GM12878 (cell line): ENCODE results near the gene FAM20A. TPM values are rescaled to one million over a fixed set of nuclear protein-coding genes. Genes with fewer than 3 reads are reported as not detected.

Experiments
- ATAC-seq: fragments of 200-7000 bp; cut with Tn5 transposase; 3 replicates; pipeline ENCODE4 v1.9.1; 2020; ENCODE audit warnings: mild to moderate bottlenecking, moderate library complexity
- BruUV-seq: library from RNA; stranded (reverse); fragments of 400-500 nt; replicated peaks from 2 replicates; lab custom pipeline; 2021; lab: Mats Ljungman, UMichigan
- CTCF ChIA-PET: fragments of 300-600 bp; sonication (Branson Sonifier 250); formaldehyde crosslinking; extraction: SDS; loops from one replicate; lab custom pipeline; 2021; ENCODE audit warnings: inconsistent platforms; lab: Yijun Ruan, JAX
- POLR2A ChIA-PET: fragments of 350-600 bp; formaldehyde crosslinking; extraction: SDS; loops from one replicate; lab custom pipeline; 2021; ENCODE audit warnings: inconsistent platforms; lab: Charles Lee
- RAD21 ChIA-PET: fragments of 300-600 bp; sonication (Branson Sonifier 250); formaldehyde crosslinking; loops from one replicate; lab custom pipeline; 2023; ENCODE audit warnings: antibody characterized with exemption; ENCODE audit not compliant: unreplicated experiment; lab: Charles Lee
- SMC1A ChIA-PET: fragments of 300-600 bp; sonication (Branson Sonifier 250); formaldehyde crosslinking; loops from one replicate; lab custom pipeline; 2023; ENCODE audit not compliant: unreplicated experiment, uncharacterized antibody; lab: Charles Lee
- DNase-seq: peaks from one replicate; pipeline ENCODE4 v3.0.0-alpha.2; 2011; ENCODE audit warnings: low read depth, low spot score
- FAIRE-seq: peaks from 3 replicates; lab custom pipeline; 2011; peaks lifted over from hg19 to GRCh38; lab: Jason Lieb, UNC
- H2AFZ ChIP-seq: 2 replicates; pipeline ENCODE4 v1.6.0; 2011; ENCODE audit warnings: low read depth, low read length, control low read depth; ENCODE audit not compliant: control insufficient read depth
- H3K27ac ChIP-seq: 2 replicates; pipeline ENCODE4 v1.5.1; 2011; ENCODE audit warnings: control low read depth; ENCODE audit not compliant: control insufficient read depth, insufficient read depth
- H3K27me3 ChIP-seq, 2 experiments: replicated peaks in 1 of 2; 2 replicates each; pipeline versions ENCODE4 v1.6.0 to v1.6.1; 2011; ENCODE audit warnings: low read length in 1 of 2; ENCODE audit not compliant: control insufficient read depth in 2 of 2, insufficient read depth in 2 of 2
- H3K36me3 ChIP-seq, 2 experiments: 2 replicates each; pipeline ENCODE4 v1.5.1; 2011; ENCODE audit warnings: low read length in 1 of 2; ENCODE audit not compliant: control insufficient read depth in 2 of 2, insufficient read depth in 2 of 2
- H3K4me1 ChIP-seq: 2 replicates; pipeline ENCODE4 v1.6.1; 2011; ENCODE audit warnings: mild to moderate bottlenecking, low read length, moderate library complexity, mixed read lengths; ENCODE audit not compliant: control insufficient read depth, insufficient read depth
- H3K4me2 ChIP-seq: 2 replicates; pipeline ENCODE4 v1.6.0; 2011; ENCODE audit warnings: control low read depth; ENCODE audit not compliant: control insufficient read depth, insufficient read depth
- H3K4me3 ChIP-seq: fragments of 200-600 bp; sonication (generic); 2 replicates; pipeline ENCODE4 v1.5.1; 2016
- H3K79me2 ChIP-seq: 2 replicates; pipeline ENCODE4 v1.6.0; 2011; ENCODE audit warnings: low read length; ENCODE audit not compliant: control insufficient read depth, insufficient read depth
- H3K9ac ChIP-seq: 2 replicates; pipeline ENCODE4 v1.8.0; 2011; ENCODE audit warnings: low read length, control low read depth, mixed read lengths; ENCODE audit not compliant: control insufficient read depth, insufficient read depth
- H3K9me3 ChIP-seq: replicated peaks from 3 replicates; pipeline ENCODE4 v1.5.1; 2011; ENCODE audit warnings: mild to moderate bottlenecking, low read length; ENCODE audit not compliant: control insufficient read depth, insufficient read depth
- H4K20me1 ChIP-seq: 2 replicates; pipeline ENCODE4 v1.6.0; 2011; ENCODE audit not compliant: control insufficient read depth, insufficient read depth
- BCL11A ChIP-seq: IDR thresholded peaks from 2 replicates; pipeline ENCODE4 v1.6.1; 2011; ENCODE audit warnings: low read depth, low read length
- CREB1 ChIP-seq: IDR thresholded peaks from 2 replicates; pipeline ENCODE4 v1.6.1; 2012; ENCODE audit warnings: low read depth, mild to moderate bottlenecking, inconsistent platforms
- ETV6 ChIP-seq, 2 experiments: fragments of 450-650 bp in 1 of 2; IDR thresholded peaks in 1 of 2; conservative IDR thresholded peaks in 1 of 2; 2 replicates each; pipeline ENCODE4 v1.6.1; 2014; ENCODE audit warnings: antibody characterized with exemption in 1 of 2, borderline replicate concordance in 1 of 2, low read depth in 1 of 2, mild to moderate bottlenecking in 1 of 2, moderate library complexity in 1 of 2
- HCFC1 ChIP-seq: fragments of 150-350 bp; IDR thresholded peaks from 2 replicates; pipeline ENCODE4 v1.6.1; 2014; ENCODE audit warnings: low read length
- HDAC2 ChIP-seq: fragments of 200-600 bp; sonication (generic); IDR thresholded peaks from 2 replicates; pipeline ENCODE4 v1.6.1; 2017
- JUNB ChIP-seq: IDR thresholded peaks from 2 replicates; pipeline ENCODE4 v1.6.1; 2016; ENCODE audit warnings: antibody characterized with exemption, mild to moderate bottlenecking
- NFYB ChIP-seq: IDR thresholded peaks from 2 replicates; pipeline ENCODE4 v1.6.1; 2011; ENCODE audit warnings: low read depth, mild to moderate bottlenecking, low read length, improper control_type of control experiment, moderate library complexity; ENCODE audit not compliant: insufficient read depth
- RBBP5 ChIP-seq: fragments of 200-600 bp; sonication (generic); conservative IDR thresholded peaks from 2 replicates; pipeline ENCODE4 v1.6.1; 2016
- SIN3A ChIP-seq: IDR thresholded peaks from 2 replicates; pipeline ENCODE4 v1.6.1; 2012; ENCODE audit warnings: low read depth, low read length, improper control_type of control experiment
- SMARCA5 ChIP-seq: fragments of 450-650 bp; IDR thresholded peaks from 2 replicates; pipeline ENCODE4 v1.6.1; 2017; ENCODE audit warnings: mild to moderate bottlenecking
- SUPT20H ChIP-seq: IDR thresholded peaks from 2 replicates; pipeline ENCODE4 v1.6.1; 2011; ENCODE audit warnings: low read depth, mild to moderate bottlenecking, low read length, moderate library complexity, borderline replicate concordance; ENCODE audit not compliant: control insufficient read depth
- ZZZ3 ChIP-seq: IDR thresholded peaks from 2 replicates; pipeline ENCODE4 v1.6.1; 2011; ENCODE audit warnings: low read depth; ENCODE audit not compliant: control insufficient read depth, insufficient read length
- WGBS: methylation state at CpG from one replicate; pipeline ENCODE4 v1.1.6; 2016; ENCODE audit warnings: low lambda C conversion rate; ENCODE audit not compliant: insufficient replicate concordance, insufficient coverage; ENCODE audit errors: missing lambda C conversion rate; 5-methylcytosine and 5-hydroxymethylcytosine counted together
- in situ Hi-C: fragments of 300-500 bp; cut with MboI; formaldehyde crosslinking; loops from 9 replicates; pipeline ENCODE4 v1.14.3; 2018; ENCODE audit warnings: mixed read lengths
- intact Hi-C: fragments of 100-400 bp; cut with micrococcal nuclease; formaldehyde crosslinking; loops from one replicate; pipeline ENCODE4 v1.14.2; 2022; ENCODE audit not compliant: unreplicated experiment
- polyA plus RNA-seq, 11 experiments: library from polyadenylated mRNA; depleted of rRNA in 4 of 11; unstranded in 6 of 11; stranded (reverse) in 5 of 11; fragments of >200 nt; fragmentation: Nextera tagmentation in 4 of 11; fragmentation: Illumina TruSeq in 1 of 11; extraction: Ambion mirVana in 4 of 11; extraction: Trizol in 1 of 11; gene quantifications; 1 replicate in 1 of 11; 2 replicates in 10 of 11; pipeline versions ENCODE4 v1.2.1 to v1.2.3, GENCODE V29; 2011 to 2016; ENCODE audit warnings: inconsistent platforms in 2 of 11, missing spikeins in 2 of 11, low read depth in 1 of 11
- total RNA-seq, 4 experiments: library from RNA; depleted of rRNA in 3 of 4; stranded (reverse); fragments of >200 nt in 3 of 4; fragmentation: Illumina TruSeq in 1 of 4; extraction: Trizol in 1 of 4; gene quantifications; 2 replicates each; pipeline versions ENCODE4 v1.2.1 to v1.2.3, GENCODE V29; 2013 to 2021
- TF ChIP-seq, protein P1 (sequence below): fragments of 450-650 bp; IDR thresholded peaks from 2 replicates; pipeline ENCODE4 v1.6.1; 2017; ENCODE audit warnings: mild to moderate bottlenecking, moderate library complexity

FAM20A gene
- total and polyA plus RNA-seq, 10 of the 15 experiments (the other 5 are each of a cell fraction or from before 2014, with no cell fraction given) = 0.13 TPM; not detected in 9

DNA sequence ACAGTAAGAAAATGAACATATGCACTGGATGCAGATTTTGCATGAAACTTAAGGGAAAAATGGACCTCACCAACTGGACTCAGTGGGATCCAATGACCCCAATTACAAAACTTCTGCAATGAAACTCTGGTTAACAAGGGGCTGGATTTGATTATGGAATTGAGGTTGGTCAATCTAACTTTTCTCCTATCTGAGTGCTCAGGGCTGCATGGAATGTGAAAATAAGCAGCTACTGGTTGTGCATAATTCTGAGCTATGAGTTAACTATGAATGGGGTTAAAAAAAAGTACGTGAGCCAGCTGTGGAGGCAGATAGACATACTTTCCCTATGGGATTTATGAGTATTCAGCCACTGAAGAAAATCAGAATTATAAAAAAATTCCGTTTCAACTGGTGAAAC lies 9.2 kb downstream of the FAM20A start:
- CTCF ChIA-PET = interaction anchor here (0.7 to 1.0 kb wide), 2 partner anchors 22 to 464 kb away, joined by 3 read pairs; no protein-coding TSS in a partner anchor
- Histone ChIP-seq H3K4me3 (no peak overlapping the region), H2AFZ (no peak overlapping the region), H4K20me1 (no peaks in the 10 kb centered on the region), H3K36me3 (no peaks in the 10 kb centered on the region), H3K27ac (no peak overlapping the region), H3K4me2 (no peak overlapping the region), H3K27me3 (peaks cover 2% of the 10 kb centered on the region in 2 experiments; a peak in 2 of 4 replicates), H3K9me3 (no peaks in the 10 kb centered on the region; the same call in 2 of the 3 replicates), H3K4me1 (no peaks in the 10 kb centered on the region), H3K79me2 (no peaks in the 10 kb centered on the region), H3K9ac (no peak overlapping the region)
- RAD21 ChIA-PET = no interaction called here
- ATAC-seq (no peak), FAIRE-seq (no peak), DNase-seq (no peak)
- in situ Hi-C loops = no loop called here
- POLR2A ChIA-PET = no interaction called here
- SMC1A ChIA-PET = interaction anchor here (1.3 kb wide), 1 partner anchor 13 kb away, joined by 3 read pairs; no protein-coding TSS in a partner anchor
- TF ChIP-seq SUPT20H = no peak
- TF ChIP-seq RBBP5 = no peak
- no peak for TF ChIP-seq BCL11A
- TF ChIP-seq ZZZ3 = no peak
- no peak for TF ChIP-seq JUNB
- no peak for TF ChIP-seq SIN3A
- TF ChIP-seq HCFC1 = no peak
- TF ChIP-seq, protein P1, sequence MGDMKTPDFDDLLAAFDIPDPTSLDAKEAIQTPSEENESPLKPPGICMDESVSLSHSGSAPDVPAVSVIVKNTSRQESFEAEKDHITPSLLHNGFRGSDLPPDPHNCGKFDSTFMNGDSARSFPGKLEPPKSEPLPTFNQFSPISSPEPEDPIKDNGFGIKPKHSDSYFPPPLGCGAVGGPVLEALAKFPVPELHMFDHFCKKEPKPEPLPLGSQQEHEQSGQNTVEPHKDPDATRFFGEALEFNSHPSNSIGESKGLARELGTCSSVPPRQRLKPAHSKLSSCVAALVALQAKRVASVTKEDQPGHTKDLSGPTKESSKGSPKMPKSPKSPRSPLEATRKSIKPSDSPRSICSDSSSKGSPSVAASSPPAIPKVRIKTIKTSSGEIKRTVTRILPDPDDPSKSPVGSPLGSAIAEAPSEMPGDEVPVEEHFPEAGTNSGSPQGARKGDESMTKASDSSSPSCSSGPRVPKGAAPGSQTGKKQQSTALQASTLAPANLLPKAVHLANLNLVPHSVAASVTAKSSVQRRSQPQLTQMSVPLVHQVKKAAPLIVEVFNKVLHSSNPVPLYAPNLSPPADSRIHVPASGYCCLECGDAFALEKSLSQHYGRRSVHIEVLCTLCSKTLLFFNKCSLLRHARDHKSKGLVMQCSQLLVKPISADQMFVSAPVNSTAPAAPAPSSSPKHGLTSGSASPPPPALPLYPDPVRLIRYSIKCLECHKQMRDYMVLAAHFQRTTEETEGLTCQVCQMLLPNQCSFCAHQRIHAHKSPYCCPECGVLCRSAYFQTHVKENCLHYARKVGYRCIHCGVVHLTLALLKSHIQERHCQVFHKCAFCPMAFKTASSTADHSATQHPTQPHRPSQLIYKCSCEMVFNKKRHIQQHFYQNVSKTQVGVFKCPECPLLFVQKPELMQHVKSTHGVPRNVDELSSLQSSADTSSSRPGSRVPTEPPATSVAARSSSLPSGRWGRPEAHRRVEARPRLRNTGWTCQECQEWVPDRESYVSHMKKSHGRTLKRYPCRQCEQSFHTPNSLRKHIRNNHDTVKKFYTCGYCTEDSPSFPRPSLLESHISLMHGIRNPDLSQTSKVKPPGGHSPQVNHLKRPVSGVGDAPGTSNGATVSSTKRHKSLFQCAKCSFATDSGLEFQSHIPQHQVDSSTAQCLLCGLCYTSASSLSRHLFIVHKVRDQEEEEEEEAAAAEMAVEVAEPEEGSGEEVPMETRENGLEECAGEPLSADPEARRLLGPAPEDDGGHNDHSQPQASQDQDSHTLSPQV = no peak
- no peak for TF ChIP-seq CREB1
- no peak for TF ChIP-seq SMARCA5
- no peak for TF ChIP-seq NFYB
- no peak for TF ChIP-seq HDAC2
- no peak for TF ChIP-seq ETV6 (conservative IDR thresholded peaks at IDR 0.05 in 1 of 2, IDR thresholded peaks at IDR 0.05 in 1 of 2; ENCODE audit: borderline replicate concordance in 1 of 2, low read depth in 1 of 2)
- intact Hi-C loops = no loop called here
- BruUV-seq = no TSS peak
- 0% methylated on average over 2 of the region's 2 CpGs for WGBS
